H1 (cell line): ENCODE data around the gene SNX6. TPM values are rescaled to one million over a fixed set of nuclear protein-coding genes. Genes with fewer than 3 reads are reported as not detected.

Source experiments
- CTCF ChIA-PET: fragments of 300-600 bp; sonication (Branson Sonifier 250); formaldehyde crosslinking; loops from one replicate; lab custom pipeline; 2021; ENCODE audit not compliant: partially characterized antibody; lab: Charles Lee
- POLR2A ChIA-PET: fragments of 300-600 bp; sonication (Branson Sonifier 250); formaldehyde crosslinking; loops from one replicate; lab custom pipeline; 2021; ENCODE audit warnings: inconsistent platforms; ENCODE audit not compliant: partially characterized antibody; lab: Charles Lee
- DNase-seq, 2 experiments: peaks; one replicate each; pipeline versions ENCODE4 v3.0.0 to v3.0.0-alpha.2; 2010 to 2022; ENCODE audit warnings: low spot score in 2 of 2, low read depth in 1 of 2, mixed read lengths in 1 of 2
- FAIRE-seq: peaks from 2 replicates; lab custom pipeline; 2011; peaks lifted over from hg19 to GRCh38; lab: Jason Lieb, UNC
- H2AFZ ChIP-seq: 2 replicates; pipeline ENCODE4 v1.8.1; 2012; ENCODE audit warnings: low read length, inconsistent platforms
- H2AK5ac ChIP-seq: 2 replicates; pipeline ENCODE4 v1.6.1; 2013; ENCODE audit warnings: low read depth, low read length
- H2BK120ac ChIP-seq: replicated peaks from 2 replicates; pipeline ENCODE3; 2013; ENCODE audit warnings: low read depth, low read length, inconsistent platforms
- H2BK12ac ChIP-seq: 2 replicates; pipeline ENCODE4 v1.6.1; 2013; ENCODE audit warnings: low read depth, low read length
- H2BK15ac ChIP-seq: 2 replicates; pipeline ENCODE4 v1.6.1; 2013; ENCODE audit warnings: low read length
- H2BK20ac ChIP-seq: 2 replicates; pipeline ENCODE4 v1.6.1; 2013; ENCODE audit warnings: low read length
- H2BK5ac ChIP-seq: 2 replicates; pipeline ENCODE4 v1.6.1; 2013; ENCODE audit warnings: low read depth, low read length
- H3K14ac ChIP-seq: 2 replicates; pipeline ENCODE4 v1.6.1; 2013; ENCODE audit warnings: inconsistent platforms; ENCODE audit not compliant: insufficient read length
- H3K18ac ChIP-seq: 2 replicates; pipeline ENCODE4 v1.6.1; 2013; ENCODE audit warnings: low read length; ENCODE audit errors: extremely low read depth
- H3K23ac ChIP-seq: 2 replicates; pipeline ENCODE4 v1.6.1; 2013; ENCODE audit warnings: inconsistent platforms; ENCODE audit not compliant: insufficient read length
- H3K23me2 ChIP-seq: 2 replicates; pipeline ENCODE4 v1.6.1; 2013; ENCODE audit warnings: low read depth, low read length
- H3K27ac ChIP-seq: 2 replicates; pipeline ENCODE4 v1.6.1; 2011; ENCODE audit warnings: low read depth, low read length, inconsistent platforms
- H3K27me3 ChIP-seq, 4 experiments: replicated peaks in 1 of 4; 1 replicate in 1 of 4; 2 replicates in 3 of 4; pipeline versions ENCODE4 v1.6.1 to v1.8.1; 2011 to 2013; ENCODE audit warnings: low read length in 3 of 4, mild to moderate bottlenecking in 3 of 4, inconsistent platforms in 2 of 4, mixed read lengths in 2 of 4, moderate library complexity in 1 of 4; ENCODE audit not compliant: control insufficient read depth in 3 of 4, insufficient read depth in 3 of 4; ENCODE audit errors: extremely low read depth in 1 of 4
- H3K36me3 ChIP-seq, 4 experiments: 2 replicates each; pipeline versions ENCODE4 v1.6.1 to v1.8.1; 2011 to 2013; ENCODE audit warnings: mild to moderate bottlenecking in 4 of 4, low read length in 3 of 4, moderate library complexity in 2 of 4, control low read depth in 1 of 4, inconsistent platforms in 1 of 4; ENCODE audit not compliant: insufficient read depth in 4 of 4, control insufficient read depth in 2 of 4
- H3K4ac ChIP-seq: replicated peaks from 2 replicates; pipeline ENCODE3; 2013; ENCODE audit warnings: low read length, low read depth, mixed read lengths, inconsistent platforms; ENCODE audit not compliant: insufficient read length
- H3K4me1 ChIP-seq, 4 experiments: replicated peaks in 1 of 4; 1 replicate in 1 of 4; 2 replicates in 3 of 4; pipeline versions ENCODE4 v1.6.1 to v1.8.1; 2011 to 2013; ENCODE audit warnings: low read length in 3 of 4, inconsistent platforms in 2 of 4, mixed read lengths in 1 of 4; ENCODE audit not compliant: insufficient read depth in 4 of 4, control insufficient read depth in 3 of 4
- H3K4me2 ChIP-seq, 2 experiments: 2 replicates each; pipeline versions ENCODE4 v1.6.1 to v1.8.1; 2011 to 2013; ENCODE audit warnings: low read depth in 2 of 2, low read length in 2 of 2, control low read depth in 1 of 2, inconsistent platforms in 1 of 2, mild to moderate bottlenecking in 1 of 2; ENCODE audit not compliant: insufficient read depth in 1 of 2
- H3K4me3 ChIP-seq, 4 experiments: fragments of 200-600, 300-600 bp in 1 of 4; sonication (generic), shearing (Covaris generic), sonication (Bioruptor Twin) in 1 of 4; 2 replicates each; pipeline versions ENCODE4 v1.5.1 to v1.8.1; 2011 to 2016; ENCODE audit warnings: low read length in 4 of 4, low read depth in 3 of 4, control low read depth in 2 of 4, inconsistent platforms in 2 of 4, mild to moderate bottlenecking in 2 of 4, mixed read lengths in 1 of 4, moderate library complexity in 1 of 4; ENCODE audit not compliant: insufficient read depth in 2 of 4; ENCODE audit errors: extremely low read depth in 1 of 4
- H3K56ac ChIP-seq: replicated peaks from 2 replicates; pipeline ENCODE3; 2013; ENCODE audit warnings: low read depth, mild to moderate bottlenecking, mixed read lengths, low read length, inconsistent platforms; ENCODE audit not compliant: insufficient read length
- H3K79me1 ChIP-seq: 2 replicates; pipeline ENCODE4 v1.6.1; 2013; ENCODE audit warnings: low read depth, low read length, control low read depth
- H3K79me2 ChIP-seq, 2 experiments: 2 replicates each; pipeline versions ENCODE4 v1.6.1 to v1.8.1; 2012 to 2013; ENCODE audit warnings: low read length in 2 of 2, mild to moderate bottlenecking in 2 of 2, inconsistent platforms in 1 of 2; ENCODE audit not compliant: insufficient read depth in 2 of 2, control insufficient read depth in 1 of 2
- H3K9ac ChIP-seq, 4 experiments: replicated peaks in 1 of 4; 1 replicate in 1 of 4; 2 replicates in 3 of 4; pipeline versions ENCODE4 v1.6.1 to v1.8.1; 2011 to 2013; ENCODE audit warnings: low read depth in 3 of 4, low read length in 3 of 4, control low read depth in 2 of 4, mild to moderate bottlenecking in 2 of 4, moderate library complexity in 2 of 4, inconsistent platforms in 1 of 4; ENCODE audit errors: extremely low read depth in 1 of 4
- H3K9me3 ChIP-seq, 2 experiments: 2 replicates each; pipeline versions ENCODE4 v1.6.1 to v1.8.1; 2012 to 2013; ENCODE audit warnings: mild to moderate bottlenecking in 2 of 2, moderate library complexity in 2 of 2, control low read depth in 1 of 2, inconsistent platforms in 1 of 2, low read depth in 1 of 2, low read length in 1 of 2, mixed read lengths in 1 of 2; ENCODE audit not compliant: insufficient read depth in 2 of 2
- H4K20me1 ChIP-seq, 2 experiments: replicated peaks in 1 of 2; 2 replicates each; pipeline versions ENCODE3 to v1.8.1; 2011 to 2013; ENCODE audit warnings: inconsistent platforms in 2 of 2, low read length in 2 of 2, mild to moderate bottlenecking in 1 of 2; ENCODE audit not compliant: insufficient read depth in 2 of 2, control insufficient read depth in 1 of 2
- H4K5ac ChIP-seq: 2 replicates; pipeline ENCODE4 v1.6.1; 2013; ENCODE audit warnings: low read length, low read depth, mixed read lengths, inconsistent platforms; ENCODE audit not compliant: insufficient read length
- H4K8ac ChIP-seq: 2 replicates; pipeline ENCODE4 v1.8.0; 2013; ENCODE audit warnings: mild to moderate bottlenecking, moderate library complexity, low read length, inconsistent platforms; ENCODE audit not compliant: insufficient read depth; ENCODE audit errors: extremely low read depth
- H4K91ac ChIP-seq: replicated peaks from 2 replicates; pipeline ENCODE3; 2013; ENCODE audit warnings: low read length, mixed read lengths, inconsistent platforms; ENCODE audit not compliant: insufficient read length
- NRF1 ChIP-seq: IDR thresholded peaks from 2 replicates; pipeline ENCODE4 v1.6.1; 2011; ENCODE audit warnings: mild to moderate bottlenecking, low read depth, low read length, improper control_type of control experiment
- WGBS, 2 experiments: shearing (Covaris generic) in 1 of 2; methylation state at CpG; one replicate each; pipeline versions ENCODE4 v1.1.6 to v1.1.7; 2013 to 2015; ENCODE audit warnings: low lambda C conversion rate in 2 of 2, mixed read lengths in 2 of 2, inconsistent platforms in 1 of 2, low coverage in 1 of 2, missing lambda C conversion rate in 1 of 2; ENCODE audit not compliant: insufficient replicate concordance in 2 of 2, insufficient coverage in 1 of 2, insufficient read length in 1 of 2; ENCODE audit errors: extremely low coverage in 1 of 2, missing lambda C conversion rate in 1 of 2; 5-methylcytosine and 5-hydroxymethylcytosine counted together
- polyA plus RNA-seq, 7 experiments: library from polyadenylated mRNA; depleted of rRNA in 3 of 7; stranded (reverse) in 5 of 7; unstranded in 2 of 7; fragments of >200 nt in 5 of 7; fragments of 200-250 nt in 2 of 7; gene quantifications; 1 replicate in 5 of 7; 2 replicates in 1 of 7; 4 replicates in 1 of 7; pipeline versions ENCODE4 v1.2.1 to v1.2.3, GENCODE V29; 2011 to 2013; ENCODE audit warnings: missing spikeins in 2 of 7, mixed read lengths in 2 of 7
- total RNA-seq: library from RNA; stranded (reverse); fragmentation: NEBNext Ultra II Directional; extraction: Animal tissue kit (Norgen Biotek cat#: 25700); gene quantifications from 2 replicates; pipeline ENCODE4 v1.2.1, GENCODE V29; 2021

SNX6 gene
- total and polyA plus RNA-seq, 2 of the 8 experiments (the other 6 are each of a cell fraction or from before 2014, with no cell fraction given), result 53.4 to 71.1 TPM

DNA sequence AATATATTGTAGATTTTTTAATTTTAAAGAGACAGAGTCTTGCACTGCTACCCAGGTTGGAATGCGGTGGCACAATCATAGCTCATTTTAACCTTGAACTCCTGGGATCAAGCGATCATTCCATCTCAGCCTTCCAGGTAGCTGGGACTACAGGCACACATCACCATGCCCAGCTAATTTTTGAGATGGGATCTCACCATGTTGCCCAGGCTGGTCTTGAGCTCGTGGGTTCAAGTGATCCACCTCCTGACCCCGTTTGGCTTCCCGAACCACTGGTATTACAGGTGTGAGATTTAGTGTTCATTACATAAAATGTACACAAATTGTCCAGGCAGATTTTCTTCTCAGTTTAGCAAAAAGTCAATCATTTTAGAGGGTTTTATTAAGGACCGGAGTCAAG lies 13.6 kb downstream of the SNX6 start:
- no peak overlapping the region for H4K8ac ChIP-seq
- H3K56ac ChIP-seq, result no peak overlapping the region
- H3K4me2 ChIP-seq, result no peak overlapping the region
- H2BK120ac ChIP-seq, result no peak overlapping the region
- no peak overlapping the region for H3K4me3 ChIP-seq
- no peaks in the 10 kb centered on the region for H3K79me2 ChIP-seq
- no peak overlapping the region for H4K91ac ChIP-seq
- no peak overlapping the region for H2BK5ac ChIP-seq
- TF ChIP-seq NRF1, result no peak
- DNase-seq, result no peak
- H4K20me1 ChIP-seq, result peaks cover 0 to 4% of the 10 kb centered on the region in 2 experiments
- peaks cover 0 to 3% (median 0%) of the 10 kb centered on the region in 4 experiments; a peak in 3 of 8 replicates for H3K36me3 ChIP-seq
- H3K9me3 ChIP-seq, result no peaks in the 10 kb centered on the region
- no peak overlapping the region for H2BK20ac ChIP-seq
- no peak overlapping the region for H2AFZ ChIP-seq
- H3K23ac ChIP-seq, result no peak overlapping the region
- no peaks in the 10 kb centered on the region for H3K79me1 ChIP-seq
- ChIA-PET CTCF (no interaction called here), POLR2A (interaction anchor here (3.8 kb wide), 1 partner anchor 9 kb away, joined by 11 read pairs; no protein-coding TSS in a partner anchor)
- no peak overlapping the region for H2AK5ac ChIP-seq
- no peak overlapping the region for H3K9ac ChIP-seq
- no peak overlapping the region for H2BK15ac ChIP-seq
- H3K27me3 ChIP-seq, result no peaks in the 10 kb centered on the region
- no peak overlapping the region for H3K14ac ChIP-seq
- no peak overlapping the region for H3K27ac ChIP-seq
- no peaks in the 10 kb centered on the region for H3K23me2 ChIP-seq
- no peak for FAIRE-seq
- no peak overlapping the region for H2BK12ac ChIP-seq
- no peak overlapping the region for H4K5ac ChIP-seq
- 97% methylated on average over 6 of the region's 6 CpGs; no CpG with 5 or more reads in 1 of the 2 experiments for WGBS, 2 experiments
- no peaks in the 10 kb centered on the region for H3K4me1 ChIP-seq
- no peak overlapping the region for H3K4ac ChIP-seq
- H3K18ac ChIP-seq, result no peak overlapping the region
